HEK293T (cell line): ENCODE measurements around the gene LRRC75A.
"Not testable (repeated sequence)": the region's sequence is repeated elsewhere in the genome, so short reads cannot be mapped to it uniquely, and the experiment has no call there.

Source experiments
- CTCF ChIA-PET: fragments of 350-600 bp; formaldehyde crosslinking; extraction: SDS; loops from one replicate; lab custom pipeline; 2021; ENCODE audit warnings: antibody characterized with exemption, inconsistent platforms; lab: Yijun Ruan, JAX
- POLR2A ChIA-PET: fragments of 350-600 bp; formaldehyde crosslinking; extraction: SDS; loops from one replicate; lab custom pipeline; 2020; ENCODE audit warnings: antibody characterized with exemption, inconsistent platforms; lab: Yijun Ruan, JAX
- DNase-seq: peaks from one replicate; pipeline ENCODE4 v3.0.0; 2012; ENCODE audit warnings: mixed read lengths; ENCODE audit errors: extremely low spot score
- ARNT ChIP-seq: fragments of 450-650 bp; IDR thresholded peaks from 2 replicates; pipeline ENCODE4 v1.6.1; 2017; ENCODE audit warnings: mild to moderate bottlenecking
- BHLHE40 ChIP-seq: fragments of 450-650 bp; IDR thresholded peaks from 2 replicates; pipeline ENCODE4 v1.6.1; 2016; ENCODE audit warnings: mild to moderate bottlenecking, moderate library complexity, borderline replicate concordance
- CTBP1 ChIP-seq: fragments of 450-650 bp; IDR thresholded peaks from 2 replicates; pipeline ENCODE4 v1.6.1; 2016; ENCODE audit warnings: borderline replicate concordance
- ELF4 ChIP-seq: fragments of 450-650 bp; IDR thresholded peaks from 2 replicates; pipeline ENCODE4 v1.6.1; 2017; ENCODE audit warnings: antibody characterized with exemption
- FOXA1 ChIP-seq: fragments of 450-650 bp; IDR thresholded peaks from 2 replicates; pipeline ENCODE4 v1.6.1; 2016; ENCODE audit warnings: mild to moderate bottlenecking
- FOXK2 ChIP-seq: fragments of 450-650 bp; IDR thresholded peaks from 2 replicates; pipeline ENCODE4 v1.6.1; 2016; ENCODE audit warnings: mild to moderate bottlenecking
- FOXM1 ChIP-seq: fragments of 450-650 bp; IDR thresholded peaks from 2 replicates; pipeline ENCODE4 v1.6.1; 2017; ENCODE audit warnings: mild to moderate bottlenecking, borderline replicate concordance
- HDGF ChIP-seq: fragments of 450-650 bp; IDR thresholded peaks from 2 replicates; pipeline ENCODE4 v1.6.1; 2017; ENCODE audit warnings: antibody characterized with exemption, borderline replicate concordance
- L3MBTL2 ChIP-seq: fragments of 450-650 bp; conservative IDR thresholded peaks from 2 replicates; pipeline ENCODE4 v1.6.1; 2016; ENCODE audit warnings: mild to moderate bottlenecking
- LEF1 ChIP-seq: fragments of 450-650 bp; IDR thresholded peaks from 2 replicates; pipeline ENCODE4 v1.6.1; 2017; ENCODE audit warnings: mild to moderate bottlenecking, borderline replicate concordance
- NFRKB ChIP-seq: fragments of 450-650 bp; IDR thresholded peaks from 2 replicates; pipeline ENCODE4 v1.6.1; 2016; ENCODE audit warnings: mild to moderate bottlenecking, moderate library complexity
- SP1 ChIP-seq: fragments of 450-650 bp; IDR thresholded peaks from 2 replicates; pipeline ENCODE4 v1.6.1; 2017
- SUZ12 ChIP-seq: fragments of 450-650 bp; IDR thresholded peaks from 2 replicates; pipeline ENCODE4 v1.6.1; 2016; ENCODE audit warnings: mild to moderate bottlenecking
- TARDBP ChIP-seq: fragments of 450-650 bp; IDR thresholded peaks from 2 replicates; pipeline ENCODE4 v1.6.1; 2016
- ZNF384 ChIP-seq: fragments of 450-650 bp; IDR thresholded peaks from 2 replicates; pipeline ENCODE4 v1.6.1; 2016
- TF ChIP-seq, protein P1 (sequence below): fragments of 450-650 bp; IDR thresholded peaks from 2 replicates; pipeline ENCODE4 v1.6.1; 2016

Gene LRRC75A

DNA sequence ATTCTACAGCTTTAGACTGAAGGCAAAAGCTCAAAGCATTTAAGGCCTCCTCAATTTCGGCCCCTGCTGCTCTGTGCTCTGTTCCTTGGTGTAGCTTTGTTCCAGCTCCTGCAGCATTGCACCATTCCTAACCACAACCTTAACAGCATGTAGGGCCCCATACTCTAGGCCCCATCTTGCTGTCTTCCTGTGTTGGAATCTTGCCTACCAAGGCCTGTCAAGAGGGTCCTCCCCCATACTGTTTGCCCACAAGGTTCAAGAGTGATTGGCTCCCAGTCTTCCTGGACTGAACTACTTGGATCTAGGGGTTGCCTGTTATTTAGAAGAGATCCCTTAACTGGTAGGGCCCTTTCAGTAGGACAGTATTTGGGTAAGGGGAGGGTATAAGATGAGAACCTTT lies 49.9 kb downstream of the LRRC75A start:
- CTCF ChIA-PET: interaction anchor here (1.4 to 4.0 kb wide), 2 partner anchors 10 to 15 kb away, joined by 4 to 27 read pairs; no protein-coding TSS in a partner anchor
- no peak for DNase-seq
- POLR2A ChIA-PET: interaction anchor here (1.1 to 8.5 kb wide), 6 partner anchors 10 to 94 kb away, joined by 3 to 175 read pairs (median 8); no protein-coding TSS in a partner anchor
- no peak for TF ChIP-seq FOXA1
- TF ChIP-seq FOXM1: no peak
- TF ChIP-seq, protein P1, sequence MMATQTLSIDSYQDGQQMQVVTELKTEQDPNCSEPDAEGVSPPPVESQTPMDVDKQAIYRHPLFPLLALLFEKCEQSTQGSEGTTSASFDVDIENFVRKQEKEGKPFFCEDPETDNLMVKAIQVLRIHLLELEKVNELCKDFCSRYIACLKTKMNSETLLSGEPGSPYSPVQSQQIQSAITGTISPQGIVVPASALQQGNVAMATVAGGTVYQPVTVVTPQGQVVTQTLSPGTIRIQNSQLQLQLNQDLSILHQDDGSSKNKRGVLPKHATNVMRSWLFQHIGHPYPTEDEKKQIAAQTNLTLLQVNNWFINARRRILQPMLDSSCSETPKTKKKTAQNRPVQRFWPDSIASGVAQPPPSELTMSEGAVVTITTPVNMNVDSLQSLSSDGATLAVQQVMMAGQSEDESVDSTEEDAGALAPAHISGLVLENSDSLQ: no peak
- no peak for TF ChIP-seq BHLHE40
- TF ChIP-seq SP1: no peak
- no peak for TF ChIP-seq HDGF
- TF ChIP-seq L3MBTL2: no peak
- no peak for TF ChIP-seq NFRKB
- no peak for TF ChIP-seq ELF4
- TF ChIP-seq ARNT: no peak
- TF ChIP-seq ZNF384: no peak

DNA sequence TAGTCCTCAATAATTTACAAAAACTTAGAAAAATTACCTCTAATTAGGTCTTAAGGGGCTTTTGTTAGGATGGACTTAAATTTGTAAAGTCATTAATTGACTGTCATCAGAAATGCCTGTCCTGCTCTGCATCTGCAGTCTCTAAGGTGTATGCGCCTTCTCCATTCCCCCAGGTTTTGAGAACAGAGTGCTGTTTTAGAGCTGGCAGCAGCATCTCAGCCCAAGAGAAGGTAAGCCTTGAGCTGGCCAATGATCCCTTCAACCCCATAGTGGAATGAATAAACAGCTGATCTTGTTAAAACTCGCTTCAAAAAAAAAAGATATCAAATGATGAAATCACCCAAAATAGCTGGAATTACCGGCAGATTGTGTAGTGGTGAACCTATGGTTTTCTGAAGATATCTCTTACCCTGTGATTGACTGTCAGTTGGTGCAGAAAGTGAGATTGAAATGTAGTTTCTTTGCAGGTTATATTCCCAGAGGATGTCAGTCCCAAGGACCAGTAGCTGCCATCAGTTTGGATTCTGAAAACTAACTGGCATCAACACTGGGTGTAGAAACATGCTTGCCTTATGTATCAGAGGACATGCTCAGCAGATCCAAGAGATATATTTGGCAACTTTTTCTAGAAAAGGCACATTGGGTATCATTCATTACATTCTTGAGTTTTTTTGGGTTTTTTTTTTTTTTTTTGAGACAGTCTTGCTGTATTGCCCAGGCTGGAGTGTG lies 50.9 kb downstream of the LRRC75A start:
- TF ChIP-seq NFRKB: no peak
- no peak for TF ChIP-seq LEF1
- no peak for TF ChIP-seq ARNT
- no peak for TF ChIP-seq BHLHE40
- no peak for TF ChIP-seq CTBP1
- TF ChIP-seq FOXA1: no peak
- TF ChIP-seq, protein P1: no peak
- TF ChIP-seq SUZ12: no peak
- TF ChIP-seq TARDBP: no peak
- no peak for TF ChIP-seq SP1
- no peak for TF ChIP-seq ELF4
- no peak for TF ChIP-seq ZNF384
- no peak for TF ChIP-seq FOXK2
- TF ChIP-seq L3MBTL2: no peak
- TF ChIP-seq FOXM1: no peak
- TF ChIP-seq HDGF: no peak
- DNase-seq: no peak
- ChIA-PET CTCF (interaction anchor here (1.4 to 4.0 kb wide), 2 partner anchors 11 to 13 kb away, joined by 4 to 27 read pairs; no protein-coding TSS in a partner anchor), POLR2A (interaction anchor here (0.7 to 8.5 kb wide), 14 partner anchors 9 to 95 kb away, joined by 3 to 175 read pairs (median 4); partner anchors contain the start of gene UBB)

DNA sequence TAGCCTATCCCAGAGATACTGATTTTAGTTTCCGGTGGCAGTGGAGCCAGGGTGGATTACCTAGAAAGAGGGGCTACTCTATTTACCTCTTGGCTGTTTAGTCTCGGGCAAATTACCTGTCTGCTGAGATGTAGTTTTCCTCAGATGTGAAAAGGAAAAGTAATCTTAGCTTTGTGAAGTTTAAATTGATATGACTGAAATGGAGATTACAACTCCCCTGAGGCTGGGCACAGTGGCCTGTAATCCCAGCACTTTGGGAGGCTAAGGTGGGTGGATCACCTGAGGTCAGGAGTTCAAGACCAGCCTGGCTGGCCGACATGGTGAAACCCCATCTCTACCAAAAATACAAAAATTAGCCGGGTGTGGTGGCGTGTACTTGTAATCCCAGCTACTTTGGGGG lies 51.6 kb downstream of the LRRC75A start:
- not testable (repeated sequence) for DNase-seq
- CTCF ChIA-PET: interaction anchor here (4.0 kb wide), 1 partner anchor 12 kb away, joined by 27 read pairs; no protein-coding TSS in a partner anchor
- POLR2A ChIA-PET: interaction anchor here (1.1 to 8.5 kb wide), 11 partner anchors 11 to 96 kb away, joined by 3 to 175 read pairs (median 16); partner anchors contain the start of genes CENPV, TRPV2 and UBB

DNA sequence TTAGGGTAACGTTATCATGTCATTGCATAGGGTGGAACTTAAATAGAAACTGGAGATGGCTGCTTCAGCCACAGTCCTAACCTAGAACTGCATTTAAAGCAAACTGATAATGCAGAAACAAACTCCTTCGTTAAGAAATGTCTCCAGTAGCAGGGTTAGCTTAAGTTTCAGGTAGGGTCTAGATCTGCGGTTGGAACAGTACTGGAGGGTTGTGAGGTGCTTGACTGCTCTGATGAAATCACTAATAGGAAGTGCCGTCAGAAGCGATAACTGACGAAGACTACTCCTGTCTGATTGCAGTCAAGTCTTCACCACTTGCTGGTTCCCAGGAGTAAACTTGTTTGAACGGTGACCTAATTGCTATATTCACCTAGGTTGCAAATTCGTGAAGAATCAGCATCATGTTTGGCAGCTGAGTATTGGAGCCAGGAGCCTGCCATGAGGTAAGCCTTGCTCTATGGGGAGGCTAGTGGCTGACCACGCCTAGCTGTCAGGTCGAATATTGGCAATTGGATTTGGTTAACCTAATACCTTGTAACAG lies 52.1 kb downstream of the LRRC75A start:
- TF ChIP-seq, protein P1: no peak
- no peak for TF ChIP-seq FOXM1
- TF ChIP-seq BHLHE40: no peak
- TF ChIP-seq FOXK2: no peak
- no peak for TF ChIP-seq SP1
- no peak for TF ChIP-seq CTBP1
- TF ChIP-seq ZNF384: no peak
- no peak for TF ChIP-seq ELF4
- no peak for TF ChIP-seq L3MBTL2
- no peak for TF ChIP-seq HDGF
- TF ChIP-seq SUZ12: no peak
- TF ChIP-seq FOXA1: no peak
- TF ChIP-seq NFRKB: no peak
- TF ChIP-seq TARDBP: no peak
- no peak for TF ChIP-seq LEF1
- CTCF ChIA-PET: interaction anchor here (1.0 to 4.0 kb wide), 3 partner anchors 12 to 53 kb away, joined by 3 to 27 read pairs (median 25); no protein-coding TSS in a partner anchor
- POLR2A ChIA-PET: interaction anchor here (1.2 to 8.5 kb wide), 13 partner anchors 12 to 213 kb away, joined by 4 to 175 read pairs (median 16); partner anchors contain the start of genes CENPV, TRPV2 and UBB
- no peak for DNase-seq

DNA sequence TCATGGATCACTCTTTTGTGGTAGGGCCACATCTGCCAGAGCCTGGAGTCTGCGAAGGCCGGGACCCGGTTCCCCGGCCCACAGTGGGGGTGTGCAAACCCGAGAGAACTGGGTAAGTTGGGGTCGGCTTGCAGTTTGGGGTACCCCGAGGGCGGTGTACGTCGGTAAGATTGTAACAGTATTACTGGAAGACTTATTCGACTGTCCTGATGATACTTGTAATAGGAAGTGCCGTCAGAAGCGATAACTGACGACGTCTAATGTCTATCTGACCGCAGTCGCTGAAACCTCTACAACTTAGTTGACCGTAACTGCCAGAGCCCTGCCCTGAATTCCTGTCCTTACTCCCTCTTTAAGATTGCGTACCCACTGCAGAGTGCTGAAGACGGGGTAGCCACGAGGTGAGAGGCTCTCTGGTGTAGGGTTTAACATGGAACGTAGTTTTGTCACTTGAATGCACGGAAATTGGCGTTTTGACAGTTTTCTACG lies 52.6 kb downstream of the LRRC75A start:
- no peak for DNase-seq
- POLR2A ChIA-PET: interaction anchor here (0.9 to 8.5 kb wide), 32 partner anchors 11 to 213 kb away, joined by 3 to 175 read pairs (median 10); partner anchors contain the start of genes CENPV, LRRC75A, TRPV2 and UBB
- TF ChIP-seq, protein P1: no peak
- no peak for TF ChIP-seq HDGF
- CTCF ChIA-PET: interaction anchor here (1.0 to 4.0 kb wide), 4 partner anchors 12 to 52 kb away, joined by 3 to 27 read pairs (median 16); no protein-coding TSS in a partner anchor
